ENCODE results near the gene CSTB. TPM values are rescaled to one million over a fixed set of nuclear protein-coding genes. Genes with fewer than 3 reads are reported as not detected.
A peak's percentile ranks its signal among the peaks of the same experiment; 100 is the strongest.

The CSTB gene
- total RNA-seq, 4 donors from 2014 or later: 17.5 to 39.9 (median 27.9) TPM

DNA sequence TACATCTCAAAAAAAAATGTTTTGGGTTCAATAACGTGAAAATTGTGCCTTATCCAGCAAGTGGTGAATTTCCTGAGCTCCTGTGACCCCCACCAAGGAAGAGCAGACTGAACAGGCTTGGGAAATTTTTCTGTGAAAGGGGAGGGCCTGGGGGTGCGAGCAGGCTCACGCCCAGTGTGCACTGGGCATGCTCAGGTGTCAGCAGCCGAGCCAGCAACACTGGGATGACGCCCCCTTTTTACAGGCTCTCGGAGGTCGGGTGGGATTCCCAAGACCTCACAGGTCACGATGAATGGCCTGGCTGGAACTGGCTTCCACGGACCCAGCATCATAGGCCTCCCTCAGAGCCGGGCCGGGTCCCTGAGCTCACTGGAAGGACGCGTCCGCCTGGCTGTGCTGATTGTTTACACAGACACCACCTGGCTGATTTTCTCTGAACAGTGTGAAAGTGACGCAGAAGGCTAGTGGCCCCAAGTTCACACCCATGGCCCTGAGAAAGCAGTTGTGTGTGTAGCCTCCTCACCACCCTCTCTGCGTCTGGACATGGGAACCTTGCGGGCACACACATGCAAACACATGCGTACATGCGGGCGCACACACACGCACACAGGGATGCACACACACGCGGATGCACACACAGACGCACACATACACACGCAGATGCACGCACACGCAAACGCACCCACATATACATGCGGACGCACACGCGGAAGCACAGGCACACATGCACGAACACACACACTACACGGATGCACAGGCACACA is 9.2 kb downstream of the CSTB start:
- no peak for DNase-seq (ENCODE audit: low spot score in 2 of 2)
- Histone ChIP-seq H3K4me3 (no peak overlapping the region), H3K27me3 (no peaks in the 10 kb centered on the region), H3K36me3 (no peaks in the 10 kb centered on the region), H3K27ac (no peak overlapping the region), H3K9me3 (no peaks in the 10 kb centered on the region), H3K4me1 (peaks cover 21% of the 10 kb centered on the region)
- WGBS: 91% methylated on average over 27 of the region's 34 CpGs
- TF ChIP-seq POLR2AphosphoS5 (IDR thresholded peaks at IDR 0.05): peak in 1 of 3 donors; percentile 8
- TF ChIP-seq EP300 (IDR thresholded peaks at IDR 0.05): no peak

GRCh38 chr21:43764576-43765495 is 11.3 kb downstream of the CSTB start:
- 79% methylated on average over 16 of the region's 19 CpGs for WGBS
- no peak overlapping the region for H3K4me3 ChIP-seq
- H3K36me3 ChIP-seq: peaks cover 9% of the 10 kb centered on the region
- H3K9me3 ChIP-seq: no peaks in the 10 kb centered on the region
- TF ChIP-seq CTCF (IDR thresholded peaks at IDR 0.05): no peak
- TF ChIP-seq POLR2A (IDR thresholded peaks at IDR 0.05): no peak
- no peak for TF ChIP-seq POLR2AphosphoS5 (IDR thresholded peaks at IDR 0.05)
- no peak for TF ChIP-seq EP300 (IDR thresholded peaks at IDR 0.05)
- H3K4me1 ChIP-seq: peaks cover 23% of the 10 kb centered on the region
- no peak for DNase-seq (ENCODE audit: low spot score in 2 of 2)
- no peaks in the 10 kb centered on the region for H3K27me3 ChIP-seq
- H3K27ac ChIP-seq: no peak overlapping the region

DNA sequence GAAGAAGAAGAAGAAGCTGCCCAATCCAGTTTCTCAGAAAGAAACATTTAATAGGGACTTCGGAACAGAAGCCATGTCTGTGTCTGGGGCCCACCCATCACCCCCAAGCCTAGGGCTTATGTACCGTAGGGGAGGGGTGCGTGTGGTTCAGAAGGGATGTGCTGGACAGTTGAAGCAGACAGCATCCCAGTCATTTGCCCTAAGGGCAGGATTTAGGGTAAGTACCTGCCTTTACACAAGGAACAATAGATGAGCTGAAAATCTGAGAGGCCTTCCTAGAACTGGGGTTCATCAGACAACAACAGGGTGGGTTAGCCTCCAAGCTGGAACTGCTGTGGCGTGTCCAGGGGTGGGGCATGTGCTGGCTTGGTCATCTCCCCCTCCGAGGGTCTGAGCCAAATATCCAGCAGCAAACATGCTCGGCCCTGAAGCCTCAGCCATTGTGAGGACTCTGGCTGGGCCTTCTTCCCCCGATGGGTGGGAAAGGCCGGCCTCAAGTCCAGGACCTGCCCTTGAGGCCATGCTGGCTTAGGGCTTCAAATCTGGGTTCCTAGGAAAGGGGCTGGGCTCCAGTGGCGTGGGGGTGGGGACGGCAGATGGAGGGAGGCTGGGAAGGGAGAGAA is 12.1 kb downstream of the CSTB start:
- Histone ChIP-seq H3K4me1 (peaks cover 26% of the 10 kb centered on the region), H3K27ac (no peak overlapping the region)

GRCh38 chr21:43762303-43763128 is 13.6 kb downstream of the CSTB start:
- Histone ChIP-seq H3K9me3 (no peaks in the 10 kb centered on the region), H3K4me3 (no peak overlapping the region), H3K36me3 (peaks cover 19% of the 10 kb centered on the region), H3K27ac (peak overlapping the region; percentile 60), H3K27me3 (no peaks in the 10 kb centered on the region), H3K4me1 (peaks cover 29% of the 10 kb centered on the region)
- DNase-seq (ENCODE audit: low spot score in 2 of 2): no peak
- TF ChIP-seq POLR2A (IDR thresholded peaks at IDR 0.05) (no peak), EP300 (IDR thresholded peaks at IDR 0.05) (no peak)
- WGBS: 80% methylated on average over 8 of the region's 15 CpGs

More for the DNA sequence above, 12.1 kb downstream of the CSTB start:
- no peaks in the 10 kb centered on the region for H3K27me3 ChIP-seq
- no peak for TF ChIP-seq POLR2A (IDR thresholded peaks at IDR 0.05)
- no peak for TF ChIP-seq POLR2AphosphoS5 (IDR thresholded peaks at IDR 0.05)
- no peak for DNase-seq (ENCODE audit: low spot score in 2 of 2)
- H3K36me3 ChIP-seq: peaks cover 17% of the 10 kb centered on the region
- no peaks in the 10 kb centered on the region for H3K9me3 ChIP-seq
- no peak overlapping the region for H3K4me3 ChIP-seq
- WGBS: 77% methylated on average over 8 of the region's 10 CpGs

DNA sequence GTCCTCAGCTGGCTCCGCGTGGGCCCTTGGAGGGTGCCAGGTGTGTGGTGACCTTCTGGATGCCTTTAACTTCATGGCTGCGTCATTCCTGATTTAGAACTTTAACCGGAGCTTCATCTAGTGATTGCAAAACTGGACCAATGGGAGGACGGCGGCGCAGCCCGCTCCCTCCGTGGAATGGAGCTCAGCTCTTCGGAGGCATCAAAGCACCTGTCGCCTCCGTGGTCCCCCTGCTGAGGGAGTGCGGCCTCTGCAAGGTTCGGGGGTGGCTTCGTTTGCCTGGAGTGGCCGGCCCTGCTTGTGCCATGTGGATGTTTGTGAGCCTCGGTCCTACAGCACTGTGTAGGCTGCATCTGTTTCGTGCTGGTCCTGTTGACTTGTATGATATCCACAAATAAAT is 14.2 kb downstream of the CSTB start:
- Histone ChIP-seq H3K27ac (peak overlapping the region; percentile 60), H3K9me3 (no peaks in the 10 kb centered on the region), H3K36me3 (peaks cover 22% of the 10 kb centered on the region), H3K27me3 (no peaks in the 10 kb centered on the region), H3K4me3 (no peak overlapping the region), H3K4me1 (peaks cover 36% of the 10 kb centered on the region)
- no peak for DNase-seq (ENCODE audit: low spot score in 2 of 2)
- 82% methylated on average over 16 of the region's 18 CpGs for WGBS
- TF ChIP-seq CTCF (IDR thresholded peaks at IDR 0.05) (no peak), POLR2AphosphoS5 (IDR thresholded peaks at IDR 0.05) (no peak), EP300 (IDR thresholded peaks at IDR 0.05) (no peak), POLR2A (IDR thresholded peaks at IDR 0.05) (no peak)

GRCh38 chr21:43760391-43760958 is 15.6 kb downstream of the CSTB start:
- TF ChIP-seq CTCF (IDR thresholded peaks at IDR 0.05) (no peak), POLR2A (IDR thresholded peaks at IDR 0.05) (no peak), POLR2AphosphoS5 (IDR thresholded peaks at IDR 0.05) (no peak), EP300 (IDR thresholded peaks at IDR 0.05) (no peak)
- no peak for DNase-seq (ENCODE audit: low spot score in 2 of 2)
- Histone ChIP-seq H3K27ac (no peak overlapping the region), H3K4me3 (no peak overlapping the region), H3K36me3 (peaks cover 36% of the 10 kb centered on the region), H3K27me3 (no peaks in the 10 kb centered on the region), H3K4me1 (peaks cover 41% of the 10 kb centered on the region), H3K9me3 (no peaks in the 10 kb centered on the region)
- 89% methylated on average over 21 of the region's 22 CpGs for WGBS
